ENCODE results near the gene FBLIM1.

DNA sequence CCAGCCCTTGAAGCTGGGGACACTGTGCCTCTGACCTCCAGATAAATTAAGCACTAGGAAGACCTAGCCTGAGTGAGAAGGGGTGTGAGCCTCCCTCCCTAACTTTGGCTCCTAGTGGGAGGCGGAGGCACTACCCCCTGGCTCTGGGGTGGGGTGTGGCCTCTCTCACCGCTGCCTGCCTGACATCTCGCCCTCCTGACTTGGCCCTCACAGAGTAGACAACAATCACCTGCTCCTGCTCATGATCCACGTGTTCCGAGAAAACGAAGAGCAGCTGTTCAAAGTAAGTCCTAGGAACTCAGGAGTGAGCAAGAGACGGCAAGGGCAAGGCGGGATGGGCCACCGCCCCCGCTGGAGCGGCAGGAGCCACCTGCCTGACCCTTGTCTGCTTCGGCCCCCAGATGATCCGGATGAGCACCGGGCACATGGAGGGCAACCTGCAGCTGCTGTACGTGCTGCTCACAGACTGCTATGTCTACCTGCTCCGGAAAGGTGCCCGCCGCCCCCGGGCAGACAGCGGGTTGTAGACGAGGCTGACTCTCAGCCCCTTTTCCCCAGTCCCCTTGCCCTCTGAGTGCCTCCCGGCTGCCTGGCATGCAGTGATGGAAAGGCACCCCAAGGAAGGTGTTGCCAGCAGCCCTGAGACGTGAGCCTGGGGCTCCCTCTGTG is 30.6 kb upstream of the FBLIM1 start:
- no peak for TF ChIP-seq POLR2A (IDR thresholded peaks at IDR 0.05)
- TF ChIP-seq, protein P1, sequence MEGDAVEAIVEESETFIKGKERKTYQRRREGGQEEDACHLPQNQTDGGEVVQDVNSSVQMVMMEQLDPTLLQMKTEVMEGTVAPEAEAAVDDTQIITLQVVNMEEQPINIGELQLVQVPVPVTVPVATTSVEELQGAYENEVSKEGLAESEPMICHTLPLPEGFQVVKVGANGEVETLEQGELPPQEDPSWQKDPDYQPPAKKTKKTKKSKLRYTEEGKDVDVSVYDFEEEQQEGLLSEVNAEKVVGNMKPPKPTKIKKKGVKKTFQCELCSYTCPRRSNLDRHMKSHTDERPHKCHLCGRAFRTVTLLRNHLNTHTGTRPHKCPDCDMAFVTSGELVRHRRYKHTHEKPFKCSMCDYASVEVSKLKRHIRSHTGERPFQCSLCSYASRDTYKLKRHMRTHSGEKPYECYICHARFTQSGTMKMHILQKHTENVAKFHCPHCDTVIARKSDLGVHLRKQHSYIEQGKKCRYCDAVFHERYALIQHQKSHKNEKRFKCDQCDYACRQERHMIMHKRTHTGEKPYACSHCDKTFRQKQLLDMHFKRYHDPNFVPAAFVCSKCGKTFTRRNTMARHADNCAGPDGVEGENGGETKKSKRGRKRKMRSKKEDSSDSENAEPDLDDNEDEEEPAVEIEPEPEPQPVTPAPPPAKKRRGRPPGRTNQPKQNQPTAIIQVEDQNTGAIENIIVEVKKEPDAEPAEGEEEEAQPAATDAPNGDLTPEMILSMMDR (IDR thresholded peaks at IDR 0.05), result no peak

Measured in testis (tissue), 2 donors.